Smooth muscle cell of the pulmonary artery (primary cell): ENCODE measurements around the gene NUDT2. TPM values are rescaled to one million over a fixed set of nuclear protein-coding genes. Genes with fewer than 3 reads are reported as not detected.

ENCODE experiments used
- total RNA-seq: library from RNA; depleted of rRNA; stranded (reverse); fragments of >200 nt; gene quantifications from 2 replicates; pipeline ENCODE4 v1.2.3, GENCODE V29; 2014

The NUDT2 gene
- total RNA-seq = 15.6 and 19.8 TPM in 2 replicates

DNA sequence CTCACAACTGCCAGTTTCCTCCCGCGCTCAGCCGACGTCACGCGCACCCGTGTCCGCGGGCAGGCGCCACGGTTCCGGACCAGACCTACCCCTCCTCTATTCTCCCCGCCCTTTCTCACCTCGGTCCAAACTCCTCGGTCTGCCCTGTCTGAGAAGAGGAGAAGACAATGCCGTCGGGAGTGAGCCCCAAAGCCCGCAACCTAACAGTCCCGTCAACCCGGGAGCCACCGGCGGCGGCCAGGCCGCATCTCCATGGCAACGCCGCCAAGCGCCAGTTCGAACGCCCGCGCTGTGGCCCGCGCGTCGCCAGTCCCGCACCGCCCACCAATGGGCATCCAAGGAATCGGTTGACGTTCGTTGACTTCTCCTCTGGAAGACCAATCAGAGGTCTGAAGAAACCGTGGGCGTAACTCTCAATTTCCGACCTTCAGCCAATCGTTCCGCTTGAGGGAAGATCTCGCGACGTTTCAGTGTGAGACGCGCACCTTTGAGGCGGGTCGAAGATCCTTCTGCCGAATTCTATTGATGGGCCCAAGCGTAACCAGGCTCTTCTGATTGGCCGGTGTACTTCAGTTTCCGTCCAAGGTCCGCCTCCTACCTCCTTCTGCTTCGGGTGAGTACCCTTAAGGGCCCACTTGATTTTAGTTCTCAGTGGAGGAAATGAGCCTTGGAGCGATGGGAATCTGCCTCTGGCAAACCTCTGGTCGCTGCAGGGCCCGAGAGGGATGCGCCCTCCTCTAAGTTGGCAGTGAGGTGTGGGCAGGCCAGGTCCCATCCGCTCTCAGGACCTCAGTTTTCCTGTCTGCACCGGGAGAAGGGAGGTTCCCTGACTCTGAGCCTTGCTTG, at the start of gene NUDT2, which contains the start of gene KIF24:
Gene NUDT2, plus strand, starts transcription at position 583 of the 846 bp plus-strand sequence. CDS start 9,471 bp downstream, outside the sequence.
Gene KIF24, minus strand, starts transcription at position 282 of the 846 bp plus-strand sequence. CDS start 17,922 bp downstream, outside the sequence.

GRCh38 chr9:34376596-34377403, 47.4 kb downstream of the NUDT2 start, which contains the start of gene MYORG:
MYORG (minus strand) TSS chr9:34376898; CDS start chr9:34372943, 3,955 bp downstream.

Other genes with a start within 250 kb of the NUDT2 start
- gene DCAF12, start 202.9 kb upstream of the NUDT2 start, total RNA-seq = 14.0 and 15.8 TPM in 2 replicates
- gene UBAP1, start 150.5 kb upstream of the NUDT2 start, total RNA-seq = 32.2 and 35.7 TPM in 2 replicates
- gene KIF24, start 301 bp upstream of the NUDT2 start, total RNA-seq = 0.76 and 1.2 TPM in 2 replicates
- 2.2 and 2.5 TPM in 2 replicates for gene MYORG, start 47.3 kb downstream of the NUDT2 start, total RNA-seq
- 12.5 and 21.2 TPM in 2 replicates for gene FAM219A, start 129.0 kb downstream of the NUDT2 start, total RNA-seq
- 0.03 TPM in 1 of 2 replicates, not detected in the other for gene DNAI1, start 129.2 kb downstream of the NUDT2 start, total RNA-seq
- 0.13 TPM in 1 of 2 replicates, not detected in the other for gene ENHO, start 193.4 kb downstream of the NUDT2 start, total RNA-seq